HG03064 (cell line): ENCODE data around the gene KCND3.

Source experiments
- ATAC-seq: cut with Tn5 transposase; IDR thresholded peaks from one replicate; pipeline ENCODE4 v1.9.1; 2021; ENCODE audit warnings: low read depth; ENCODE audit not compliant: unreplicated experiment

Gene KCND3

GRCh38 chr1:111961773-111962565 lies 27.5 kb downstream of the KCND3 start:
- ATAC-seq: no peak

GRCh38 chr1:111961016-111961415 lies 28.5 kb downstream of the KCND3 start:
- ATAC-seq: no peak

DNA sequence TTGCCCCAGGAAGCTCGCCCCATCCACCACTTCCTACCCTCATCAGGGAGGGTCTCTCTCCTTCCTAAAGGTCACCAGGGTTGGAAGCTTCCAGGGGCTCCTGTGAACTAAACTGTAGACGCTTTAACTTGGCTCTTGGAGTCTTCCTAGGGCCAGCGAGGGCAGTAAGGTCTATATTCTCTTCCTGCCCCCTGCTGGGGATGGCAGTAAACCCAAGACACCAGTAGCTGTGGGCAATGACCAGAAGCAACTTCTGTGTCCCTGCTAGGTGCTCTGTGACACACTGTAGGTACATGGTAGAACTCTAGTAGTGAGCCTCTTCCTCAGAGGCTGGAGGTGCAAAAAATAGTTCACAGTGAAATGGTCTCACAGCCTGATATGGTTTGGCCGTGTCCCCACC lies 30.0 kb downstream of the KCND3 start:
- no peak for ATAC-seq

- ATAC-seq: no peak
These were observed 30.6 kb downstream of the KCND3 start for GRCh38 chr1:111958851-111959250.

GRCh38 chr1:111958075-111958474 lies 31.4 kb downstream of the KCND3 start:
- no peak for ATAC-seq

DNA sequence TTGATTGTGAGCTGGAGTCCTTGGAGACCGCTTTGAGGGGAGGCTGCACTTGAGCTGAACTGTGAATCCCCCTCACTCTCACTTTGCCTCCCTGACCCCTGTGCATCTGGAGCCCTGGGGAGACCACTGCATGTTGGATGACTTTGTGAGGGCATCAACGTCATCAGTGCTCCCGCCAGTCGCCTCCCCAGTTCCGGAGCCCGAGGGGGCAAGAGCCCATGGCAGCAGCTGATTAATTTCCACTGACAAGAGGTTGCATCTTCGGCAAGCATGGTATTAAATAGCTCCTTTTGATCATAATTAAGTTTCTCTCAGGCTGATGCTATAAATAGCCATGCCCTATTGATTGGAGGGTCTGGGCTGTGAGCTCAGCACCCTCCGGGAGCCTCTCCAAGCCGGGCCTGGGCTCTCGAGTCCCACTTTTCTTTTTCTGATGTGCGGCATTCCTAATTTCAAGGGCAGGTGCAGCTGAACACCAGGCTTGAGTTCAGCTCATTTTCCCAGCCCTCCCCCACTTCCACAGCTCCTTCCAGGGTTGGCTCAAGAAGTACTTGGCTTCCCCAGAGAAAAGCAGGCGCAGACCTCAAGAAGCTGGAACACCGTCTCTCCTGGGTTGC lies 33.2 kb downstream of the KCND3 start:
- no peak for ATAC-seq

- no peak for ATAC-seq
These were observed 33.7 kb downstream of the KCND3 start for GRCh38 chr1:111955755-111956154.

DNA sequence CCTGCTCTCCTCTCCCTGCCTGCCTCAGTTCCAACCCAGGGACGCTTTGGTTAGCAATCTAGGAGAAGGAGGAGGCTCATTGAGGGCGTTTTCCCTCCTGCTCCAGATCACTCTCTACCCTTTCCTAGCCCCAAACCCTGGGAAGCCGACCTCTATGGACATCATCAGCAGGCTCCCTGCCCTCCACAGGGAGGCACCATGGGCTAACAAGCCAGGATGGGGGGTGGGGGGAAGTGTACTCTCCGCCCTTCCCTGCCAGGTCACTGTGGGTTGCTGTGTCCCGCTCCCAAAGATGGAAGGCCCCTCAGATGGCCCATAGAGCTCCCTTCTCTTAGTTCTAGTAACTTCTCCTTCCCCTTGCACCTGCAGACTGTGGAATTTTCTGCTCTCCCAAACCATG lies 35.7 kb downstream of the KCND3 start:
- no peak for ATAC-seq

DNA sequence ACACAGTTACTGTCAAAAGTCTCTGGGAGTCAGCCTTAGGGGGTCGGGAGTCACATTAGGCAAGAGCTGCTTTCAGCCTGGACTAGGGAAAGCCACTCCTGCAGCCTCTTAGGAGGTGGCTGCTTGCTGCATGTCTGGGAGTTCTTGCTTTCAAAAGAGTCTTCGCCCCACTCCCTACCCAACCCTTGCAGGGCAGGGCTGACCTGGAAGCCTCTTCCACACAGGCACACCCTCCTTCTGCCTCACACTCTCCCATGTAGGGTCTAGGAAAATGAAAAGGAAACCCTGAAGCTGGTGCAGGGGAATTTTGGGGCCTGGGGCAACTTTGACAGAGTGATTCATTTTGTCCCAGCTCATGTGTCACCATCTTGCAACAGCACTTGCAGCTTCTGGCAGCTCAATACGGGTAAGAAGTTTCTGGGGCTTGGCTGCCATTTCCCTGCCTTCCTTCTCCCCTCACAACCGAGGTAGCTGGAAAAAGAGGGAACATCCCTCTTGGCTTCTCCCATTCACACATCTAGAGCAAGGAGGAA lies 37.3 kb downstream of the KCND3 start:
- ATAC-seq: no peak

- ATAC-seq: no peak
These were observed 41.0 kb downstream of the KCND3 start for GRCh38 chr1:111948209-111949171.

DNA sequence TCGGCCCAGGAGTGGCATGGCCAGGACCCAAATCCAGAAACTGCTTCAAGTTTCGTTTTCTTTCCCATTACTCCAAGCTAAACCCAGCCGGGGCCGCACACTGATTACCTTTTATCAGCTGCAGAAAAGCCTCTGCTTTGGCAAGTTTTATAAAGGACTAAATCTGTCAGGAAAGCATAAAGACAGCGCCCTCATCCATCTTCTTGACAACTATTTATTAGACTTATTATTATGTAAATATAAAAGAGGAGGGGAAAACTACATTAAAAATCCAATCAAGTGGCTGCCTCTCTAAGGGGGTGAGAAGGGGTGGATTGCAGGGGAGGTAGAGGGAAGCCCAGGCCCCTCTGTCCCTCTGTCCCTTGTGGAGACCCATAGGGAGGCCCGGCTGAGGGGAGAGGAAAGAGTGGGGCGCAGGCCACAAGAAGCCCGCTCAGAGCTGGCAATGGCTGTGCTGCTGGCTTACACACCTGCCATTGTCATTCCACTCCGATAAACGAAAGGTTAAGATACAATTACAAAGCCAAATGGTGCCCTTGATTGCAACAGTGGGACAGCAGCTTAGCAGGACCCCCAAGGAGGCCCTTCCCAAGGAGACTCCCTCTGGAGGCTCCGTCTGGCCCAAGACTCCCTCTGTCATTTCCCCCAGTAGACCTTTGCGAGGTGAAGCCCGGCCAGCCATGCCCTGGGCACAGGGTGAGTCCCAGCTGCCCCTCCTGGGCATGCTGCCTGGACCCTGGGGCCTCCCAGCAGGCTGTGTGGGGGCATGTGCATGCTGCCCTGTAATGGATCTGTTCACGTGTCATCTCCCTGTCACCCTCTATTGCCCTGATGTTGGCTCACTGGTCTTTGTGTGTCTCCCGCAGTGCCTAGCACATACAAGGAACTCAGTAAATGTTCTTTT lies 45.4 kb downstream of the KCND3 start:
- no peak for ATAC-seq

- no peak for ATAC-seq
These were observed 46.4 kb downstream of the KCND3 start for GRCh38 chr1:111943066-111943465.

DNA sequence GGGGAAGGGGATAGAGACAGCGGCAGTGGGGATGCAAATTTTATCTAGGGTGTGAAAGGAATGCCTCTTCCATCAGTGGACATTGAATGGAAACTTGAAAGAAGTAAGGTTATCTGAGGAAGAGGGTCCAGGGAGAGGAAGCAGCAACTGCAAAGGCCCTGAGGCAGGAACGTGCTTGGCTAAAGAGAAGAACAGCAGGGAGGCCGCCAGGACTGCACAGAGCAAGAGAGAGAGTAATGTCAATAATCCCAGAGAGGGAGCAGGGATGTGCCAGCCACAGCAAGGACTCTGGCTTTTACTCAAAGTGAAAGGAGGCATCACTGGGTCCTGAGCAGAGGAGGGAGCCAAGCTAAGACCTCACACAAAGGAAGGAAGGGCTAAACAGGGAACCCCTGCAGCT lies 50.9 kb downstream of the KCND3 start:
- no peak for ATAC-seq

- ATAC-seq: no peak
These were observed 51.3 kb downstream of the KCND3 start for GRCh38 chr1:111938123-111938522.

GRCh38 chr1:111937147-111937725 lies 52.2 kb downstream of the KCND3 start:
- no peak for ATAC-seq

- no peak for ATAC-seq
These were observed 55.2 kb downstream of the KCND3 start for GRCh38 chr1:111934106-111934852.

GRCh38 chr1:111930356-111930755 lies 59.1 kb downstream of the KCND3 start:
- ATAC-seq: no peak

- ATAC-seq: no peak
These were observed 60.9 kb downstream of the KCND3 start for GRCh38 chr1:111928531-111928930.

GRCh38 chr1:111927652-111928051 lies 61.8 kb downstream of the KCND3 start:
- no peak for ATAC-seq
